GM18502 (cell line): ENCODE measurements around the gene ZNF574.
"Not testable (repeated sequence)": the region's sequence is repeated elsewhere in the genome, so short reads cannot be mapped to it uniquely, and the experiment has no call there.

Source experiments
- ATAC-seq: cut with Tn5 transposase; IDR thresholded peaks from one replicate; pipeline ENCODE4 v1.9.1; 2021; ENCODE audit warnings: mild to moderate bottlenecking; ENCODE audit not compliant: unreplicated experiment, poor library complexity

The ZNF574 gene

GRCh38 chr19:42098781-42099180, 22.8 kb downstream of the ZNF574 start:
- ATAC-seq: no peak

GRCh38 chr19:42099336-42099925, 23.5 kb downstream of the ZNF574 start:
- ATAC-seq: no peak

GRCh38 chr19:42100241-42100640, 24.3 kb downstream of the ZNF574 start:
- ATAC-seq: not testable (repeated sequence)

- no peak for ATAC-seq
Measured at GRCh38 chr19:42102877-42103276, 26.9 kb downstream of the ZNF574 start.

- ATAC-seq: no peak
Measured at GRCh38 chr19:42105368-42105767, 29.4 kb downstream of the ZNF574 start.

- ATAC-seq: peak; percentile 77
Measured at GRCh38 chr19:42108527-42109389, 32.8 kb downstream of the ZNF574 start.

GRCh38 chr19:42109896-42110295, 33.9 kb downstream of the ZNF574 start:
- ATAC-seq: no peak

GRCh38 chr19:42110658-42111057, 34.7 kb downstream of the ZNF574 start:
- no peak for ATAC-seq

GRCh38 chr19:42111384-42111783, 35.4 kb downstream of the ZNF574 start:
- no peak for ATAC-seq

- no peak for ATAC-seq
Measured at GRCh38 chr19:42111811-42112210, 35.8 kb downstream of the ZNF574 start.

- ATAC-seq: peak; percentile 54
Measured at GRCh38 chr19:42113641-42114348, 37.8 kb downstream of the ZNF574 start.

- peak; percentile 67 for ATAC-seq
Measured at GRCh38 chr19:42114412-42114811, 38.4 kb downstream of the ZNF574 start.

- ATAC-seq: no peak
Measured at GRCh38 chr19:42115219-42115618, 39.3 kb downstream of the ZNF574 start.

GRCh38 chr19:42115705-42116104, 39.7 kb downstream of the ZNF574 start:
- ATAC-seq: no peak

GRCh38 chr19:42116308-42117075, 40.5 kb downstream of the ZNF574 start:
- no peak for ATAC-seq

- ATAC-seq: no peak
Measured at GRCh38 chr19:42117076-42117475, 41.1 kb downstream of the ZNF574 start.

GRCh38 chr19:42120276-42120980, 44.5 kb downstream of the ZNF574 start:
- no peak for ATAC-seq

- ATAC-seq: no peak
Measured at GRCh38 chr19:42121036-42121621, 45.2 kb downstream of the ZNF574 start.

GRCh38 chr19:42121656-42122069, 45.7 kb downstream of the ZNF574 start:
- ATAC-seq: peak; percentile 52
